Measurements from ENCODE around the gene ANKRD23. TPM values are rescaled to one million over a fixed set of nuclear protein-coding genes. Genes with fewer than 3 reads are reported as not detected.

The ANKRD23 gene
- total RNA-seq, 5 donors from 2014 or later (not counting 1 experiment from before 2014, with no cell fraction given): 10.1 to 19.5 (median 16.4) TPM

DNA sequence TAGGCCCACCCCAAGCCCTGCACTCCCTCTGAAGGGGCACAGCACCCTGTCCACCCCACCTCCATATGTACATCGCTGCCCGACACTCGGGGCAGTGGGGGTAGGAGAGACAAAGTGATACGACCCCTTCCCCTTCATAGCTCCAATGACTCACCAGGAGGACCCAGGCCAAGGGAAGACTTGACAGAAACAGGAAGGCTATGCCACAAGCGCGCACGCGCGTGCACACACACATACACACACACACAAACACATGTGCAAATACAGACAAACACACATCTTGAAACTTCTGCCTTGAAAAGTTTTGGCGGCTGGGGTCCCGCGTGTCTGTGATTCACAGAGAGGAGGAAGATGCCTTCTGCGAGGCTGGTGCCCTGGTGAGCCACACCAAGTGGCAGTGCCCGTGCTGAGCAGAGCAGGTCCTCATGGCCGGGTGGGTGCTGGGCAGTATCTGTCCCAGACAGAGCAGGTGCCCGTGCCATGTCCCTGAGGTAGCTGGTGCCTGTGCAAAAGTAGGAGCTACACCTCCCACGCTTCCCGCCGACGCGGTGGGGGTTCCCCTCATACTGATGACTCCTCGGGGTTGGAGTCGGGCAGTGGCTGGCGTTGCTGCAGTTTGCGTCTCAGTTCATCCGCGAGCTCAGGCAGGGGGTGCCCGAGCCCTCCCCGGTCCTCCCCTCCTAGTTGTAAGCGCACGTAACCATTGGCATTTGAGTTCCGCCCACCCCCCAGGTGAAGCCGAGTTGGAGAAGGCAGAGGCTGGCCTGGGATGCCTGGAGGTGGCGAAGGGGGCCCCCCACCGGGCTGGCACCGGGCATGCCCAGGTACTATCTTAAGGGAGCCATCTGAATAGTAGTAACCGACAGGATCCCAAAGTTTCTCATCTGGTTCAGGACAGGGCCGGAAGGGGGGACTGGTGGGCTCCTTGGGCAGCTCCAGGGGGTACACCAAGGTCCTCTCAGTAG, 16.5 kb upstream of the ANKRD23 start:
- DNase-seq: peak in 8 of 35 experiments; percentile 9 to 43 (median 26)
- Histone ChIP-seq H3K9me3 (no peaks in the 10 kb centered on the region), H3K4me1 (ENCODE audit: control insufficient read depth in 1 of 2, extremely low read depth in 1 of 2, insufficient read depth in 2 of 2, low read length in 2 of 2) (peaks cover 15 to 54% of the 10 kb centered on the region in 2 experiments), H3K27me3 (replicated peaks in 1 of 2; ENCODE audit: control insufficient read depth in 2 of 2, extremely low read depth in 1 of 2, insufficient read depth in 2 of 2, low read length in 1 of 2) (no peaks in the 10 kb centered on the region), H3K36me3 (ENCODE audit: control insufficient read depth in 2 of 2, extremely low read depth in 1 of 2, insufficient read depth in 1 of 2, low read length in 1 of 2) (peaks cover 15 to 42% of the 10 kb centered on the region in 2 donors), H3K4me3 (ENCODE audit: control insufficient read depth in 1 of 2, extremely low read depth in 1 of 2, low read length in 1 of 2) (no peak overlapping the region), H3K27ac (ENCODE audit: low read length) (no peak overlapping the region)
- Mint-ChIP-seq H3K27ac (peak overlapping the region; percentile 67 to 72), H3K27me3 (no peaks in the 10 kb centered on the region), H3K4me1 (peaks cover 38 to 46% (median 41%) of the 10 kb centered on the region in 3 donors), H3K36me3 (peaks cover 10% of the 10 kb centered on the region), H3K9me3 (no peaks in the 10 kb centered on the region), H3K4me3 (peak overlapping the region in 1 of 3 donors; percentile 80)
- ChIA-PET CTCF (interaction anchor here (0.8 to 1.6 kb wide), 2 partner anchors 10 to 91 kb away, joined by 3 to 7 read pairs; no protein-coding TSS in a partner anchor), POLR2A (no interaction called here)
- no peak for ATAC-seq (replicated peaks in 1 of 4)
- 69% methylated on average over 27 of the region's 38 CpGs for WGBS (ENCODE audit: insufficient coverage)

DNA sequence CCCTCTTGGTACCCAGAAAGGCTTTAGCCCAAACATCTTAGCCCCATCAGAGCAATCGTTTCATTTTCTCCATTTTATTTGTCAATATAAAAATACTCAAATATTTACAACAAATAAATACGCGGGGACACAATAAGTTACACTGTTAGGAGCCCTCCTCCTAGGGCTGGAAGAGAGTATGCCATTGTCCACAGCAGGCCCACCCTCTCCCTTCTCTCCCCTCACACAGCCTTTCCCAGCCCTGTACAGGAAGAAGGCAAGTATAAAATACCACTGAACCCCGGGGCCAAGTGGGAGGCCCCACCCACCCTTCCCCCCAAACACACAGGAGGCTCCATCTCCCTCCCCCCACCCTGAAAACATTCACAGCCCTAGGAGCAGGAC, 15.9 kb upstream of the ANKRD23 start:
- CTCF ChIA-PET: interaction anchor here in 1 of 2 donors (1.6 kb wide), 1 partner anchor 92 kb away, joined by 7 read pairs; no protein-coding TSS in a partner anchor
- H3K36me3 Mint-ChIP-seq: peaks cover 10% of the 10 kb centered on the region
- H3K27me3 Mint-ChIP-seq: no peaks in the 10 kb centered on the region
- POLR2A ChIA-PET: no interaction called here
- DNase-seq (no peak), ATAC-seq (replicated peaks in 1 of 4) (no peak)
- Histone ChIP-seq H3K4me1 (ENCODE audit: control insufficient read depth in 1 of 2, extremely low read depth in 1 of 2, insufficient read depth in 2 of 2, low read length in 2 of 2) (peaks cover 15 to 52% of the 10 kb centered on the region in 2 experiments), H3K36me3 (ENCODE audit: control insufficient read depth in 2 of 2, extremely low read depth in 1 of 2, insufficient read depth in 1 of 2, low read length in 1 of 2) (peaks cover 10 to 36% of the 10 kb centered on the region in 2 donors), H3K9me3 (no peaks in the 10 kb centered on the region), H3K27me3 (replicated peaks in 1 of 2; ENCODE audit: control insufficient read depth in 2 of 2, extremely low read depth in 1 of 2, insufficient read depth in 2 of 2, low read length in 1 of 2) (no peaks in the 10 kb centered on the region), H3K27ac (ENCODE audit: low read length) (no peak overlapping the region), H3K4me3 (ENCODE audit: control insufficient read depth in 1 of 2, extremely low read depth in 1 of 2, low read length in 1 of 2) (no peak overlapping the region)
- H3K4me3 Mint-ChIP-seq: peak overlapping the region; percentile 51 to 87 (median 80)
- WGBS (ENCODE audit: insufficient coverage): 74% methylated on average over 3 of the region's 4 CpGs
- peaks cover 42 to 50% (median 48%) of the 10 kb centered on the region in 3 donors for H3K4me1 Mint-ChIP-seq
- no peaks in the 10 kb centered on the region for H3K9me3 Mint-ChIP-seq
- peak overlapping the region; percentile 71 to 72 for H3K27ac Mint-ChIP-seq

DNA sequence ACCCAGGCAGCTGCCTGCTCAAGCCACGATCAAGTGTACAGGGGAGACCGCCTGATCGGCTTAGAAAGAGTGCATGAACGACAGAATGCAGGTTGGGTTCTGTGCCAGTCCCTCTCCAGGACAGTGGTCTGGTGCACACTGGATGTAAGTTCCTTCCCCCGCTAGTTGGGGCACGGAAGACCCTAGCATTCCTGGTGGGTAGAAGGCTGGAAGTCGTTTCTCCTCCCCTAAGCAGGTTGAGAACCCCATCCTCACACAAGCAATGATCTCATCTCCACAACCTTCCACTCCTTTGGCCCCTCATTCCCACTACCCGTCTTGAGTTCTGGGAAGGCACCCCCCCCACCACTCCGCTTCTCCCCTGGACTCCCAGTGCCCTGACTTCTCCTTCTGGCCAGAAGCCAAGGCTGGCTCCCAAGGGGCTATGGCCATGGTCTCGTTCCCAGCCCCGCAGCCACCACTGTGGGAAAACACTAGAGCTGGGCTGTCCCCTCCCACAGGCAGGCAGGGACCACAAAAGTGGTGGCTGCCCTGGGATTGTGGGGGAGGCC, 15.4 kb upstream of the ANKRD23 start:
- no peaks in the 10 kb centered on the region for H3K27me3 Mint-ChIP-seq
- H3K4me3 Mint-ChIP-seq: peak overlapping the region; percentile 66 to 87 (median 80)
- H3K9me3 Mint-ChIP-seq: no peaks in the 10 kb centered on the region
- ChIA-PET POLR2A (interaction anchor here in 1 of 2 donors (0.6 kb wide), 1 partner anchor 720 kb away, joined by 7 read pairs; no protein-coding TSS in a partner anchor), CTCF (interaction anchor here (0.6 to 1.8 kb wide), 3 partner anchors 55 to 102 kb away, joined by 3 to 19 read pairs (median 7); no protein-coding TSS in a partner anchor)
- no peaks in the 10 kb centered on the region for H3K27me3 ChIP-seq (replicated peaks in 1 of 2; ENCODE audit: control insufficient read depth in 2 of 2, extremely low read depth in 1 of 2, insufficient read depth in 2 of 2, low read length in 1 of 2)
- peaks cover 9 to 34% of the 10 kb centered on the region in 2 donors for H3K36me3 ChIP-seq (ENCODE audit: control insufficient read depth in 2 of 2, extremely low read depth in 1 of 2, insufficient read depth in 1 of 2, low read length in 1 of 2)
- WGBS (ENCODE audit: insufficient coverage): 85% methylated on average over 7 of the region's 11 CpGs
- H3K4me1 ChIP-seq (ENCODE audit: control insufficient read depth in 1 of 2, extremely low read depth in 1 of 2, insufficient read depth in 2 of 2, low read length in 2 of 2): peaks cover 15 to 50% of the 10 kb centered on the region in 2 experiments
- peak overlapping the region; percentile 71 to 72 for H3K27ac Mint-ChIP-seq
- ATAC-seq (replicated peaks in 1 of 4): no peak
- peaks cover 42 to 52% (median 50%) of the 10 kb centered on the region in 3 donors for H3K4me1 Mint-ChIP-seq
- H3K9me3 ChIP-seq: no peaks in the 10 kb centered on the region
- no peak overlapping the region for H3K4me3 ChIP-seq (ENCODE audit: control insufficient read depth in 1 of 2, extremely low read depth in 1 of 2, low read length in 1 of 2)
- H3K36me3 Mint-ChIP-seq: peaks cover 12% of the 10 kb centered on the region
- no peak overlapping the region for H3K27ac ChIP-seq (ENCODE audit: low read length)
- DNase-seq: no peak

DNA sequence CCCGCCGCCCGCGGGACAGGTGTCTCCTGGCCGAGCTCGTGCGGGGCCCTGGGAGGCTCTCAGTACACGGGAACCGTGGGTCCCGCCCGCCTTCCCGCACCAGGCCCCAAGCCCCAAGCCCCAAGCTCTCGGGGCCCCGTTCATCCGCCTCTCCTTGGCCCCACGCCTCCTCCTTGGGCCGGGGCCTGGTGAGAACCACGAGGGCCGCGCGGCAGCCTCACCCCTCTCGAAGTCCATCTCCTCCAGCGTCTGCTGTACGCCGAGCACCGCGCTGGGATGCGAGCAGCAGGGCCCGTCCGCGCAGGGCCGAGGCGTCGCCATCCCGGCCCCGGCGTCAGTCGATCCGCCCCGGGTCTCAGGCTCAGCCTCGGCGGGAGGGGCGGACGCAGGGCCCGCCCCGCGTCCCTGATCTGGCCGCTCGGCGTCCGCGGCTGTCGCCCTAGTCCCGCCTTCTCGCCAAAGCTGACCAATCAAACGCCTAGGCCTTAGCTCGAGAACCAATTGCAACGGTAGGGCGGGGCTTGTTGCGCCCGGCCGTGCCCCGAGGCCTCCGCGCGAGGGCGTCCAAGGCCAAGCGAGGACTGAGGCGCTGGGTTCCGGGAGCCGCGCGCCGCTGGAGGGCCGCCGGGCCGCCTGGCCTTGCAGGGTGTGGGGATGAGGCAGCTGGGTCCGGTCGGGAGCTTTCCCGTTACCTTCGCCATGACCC, 14.0 kb upstream of the ANKRD23 start, which contains the start of gene ANKRD39:
ANKRD39 (minus strand) TSS at position 350 of the 706 bp plus-strand sequence; CDS start at position 321, 29 bp downstream.
- CTCF ChIA-PET: interaction anchor here (0.6 to 3.3 kb wide), 33 partner anchors 10 to 591 kb away, joined by 3 to 49 read pairs (median 6); partner anchors contain the start of genes ANKRD23 (in 1 of the 2), ANKRD36 (in 1 of the 2), CIAO1 (in 1 of the 2) and CNNM3 (in 1 of the 2)
- peaks cover 16% of the 10 kb centered on the region for H3K36me3 Mint-ChIP-seq
- WGBS (ENCODE audit: insufficient coverage): under 1% methylated on average over 76 of the region's 81 CpGs

DNA sequence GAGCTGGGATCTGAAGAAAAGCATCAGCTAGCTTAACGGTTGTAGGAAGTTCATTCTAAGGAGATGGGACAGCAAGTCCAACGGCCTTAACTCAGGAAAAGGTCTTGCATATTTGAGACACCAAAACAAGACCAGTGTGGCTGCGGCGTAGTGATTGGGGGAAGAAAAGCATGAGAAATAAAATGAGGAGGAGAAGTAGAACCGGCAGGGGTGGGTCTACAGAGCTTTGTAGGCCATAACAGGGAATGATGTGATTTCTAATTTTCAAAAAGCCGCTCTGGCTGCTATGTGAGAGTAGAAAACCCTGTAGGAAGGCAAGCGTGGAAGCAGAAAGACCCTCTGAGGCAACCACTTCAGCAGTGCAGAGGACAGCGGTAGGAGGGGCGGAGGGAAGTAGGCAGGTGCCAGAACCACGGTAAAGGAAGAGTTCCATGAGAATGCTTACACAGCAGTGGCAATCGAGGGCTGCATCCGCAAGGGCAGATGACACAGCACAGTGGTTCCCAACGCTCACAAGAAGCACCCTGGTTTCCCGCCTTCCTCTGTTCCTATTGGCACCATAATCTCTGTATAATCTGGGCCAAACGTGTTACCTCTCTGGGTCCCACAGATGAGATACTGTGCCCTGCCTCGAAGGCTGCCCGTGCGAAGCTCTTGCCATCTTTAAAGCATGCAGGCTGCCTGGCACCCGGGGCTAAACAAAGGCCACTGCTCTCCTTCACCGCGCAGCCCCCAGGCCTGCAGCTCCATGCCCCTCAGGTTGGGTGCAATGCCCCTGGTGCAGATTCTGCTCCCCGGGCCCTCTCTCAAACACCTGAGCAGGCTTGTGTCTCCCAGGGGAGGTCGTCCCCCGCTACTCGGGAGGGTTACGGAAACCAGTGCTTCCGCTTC, 13.2 kb upstream of the ANKRD23 start:
- POLR2A ChIA-PET: interaction anchor here (0.8 to 1.5 kb wide), 2 partner anchors 106 kb away, joined by 3 to 9 read pairs; no protein-coding TSS in a partner anchor
- Mint-ChIP-seq H3K9me3 (no peaks in the 10 kb centered on the region), H3K4me3 (peak overlapping the region; percentile 80 to 87 (median 81)), H3K4me1 (peaks cover 39 to 47% (median 45%) of the 10 kb centered on the region in 3 donors), H3K36me3 (peaks cover 19% of the 10 kb centered on the region), H3K27ac (peak overlapping the region; percentile 76 to 77), H3K27me3 (no peaks in the 10 kb centered on the region)
- H3K9me3 ChIP-seq: no peaks in the 10 kb centered on the region
- DNase-seq: peak in 6 of 35 experiments; percentile 10 to 52 (median 26)
- 15% methylated on average over 27 of the region's 27 CpGs for WGBS (ENCODE audit: insufficient coverage)
- H3K27ac ChIP-seq (ENCODE audit: low read length): peak overlapping the region; percentile 64
- peak overlapping the region; percentile 62 to 95 for H3K4me3 ChIP-seq (ENCODE audit: control insufficient read depth in 1 of 2, extremely low read depth in 1 of 2, low read length in 1 of 2)
- ATAC-seq (replicated peaks in 1 of 4): peak in 3 of 4 experiments; percentile 2 to 22 (median 20)
- H3K36me3 ChIP-seq (ENCODE audit: control insufficient read depth in 2 of 2, extremely low read depth in 1 of 2, insufficient read depth in 1 of 2, low read length in 1 of 2): peaks cover 10 to 39% of the 10 kb centered on the region in 2 donors
- H3K27me3 ChIP-seq (replicated peaks in 1 of 2; ENCODE audit: control insufficient read depth in 2 of 2, extremely low read depth in 1 of 2, insufficient read depth in 2 of 2, low read length in 1 of 2): no peaks in the 10 kb centered on the region
- CTCF ChIA-PET: interaction anchor here (0.6 to 3.3 kb wide), 31 partner anchors 11 to 591 kb away, joined by 3 to 49 read pairs (median 6); partner anchors contain the start of genes ANKRD23 (in 1 of the 2), ANKRD36 (in 1 of the 2), CIAO1 (in 1 of the 2) and CNNM3 (in 1 of the 2)
- peaks cover 15 to 48% of the 10 kb centered on the region in 2 experiments for H3K4me1 ChIP-seq (ENCODE audit: control insufficient read depth in 1 of 2, extremely low read depth in 1 of 2, insufficient read depth in 2 of 2, low read length in 2 of 2)

More for the DNA sequence above, 14.0 kb upstream of the ANKRD23 start, which contains the start of gene ANKRD39:
- H3K36me3 ChIP-seq (ENCODE audit: control insufficient read depth in 2 of 2, extremely low read depth in 1 of 2, insufficient read depth in 1 of 2, low read length in 1 of 2): peaks cover 5 to 32% of the 10 kb centered on the region in 2 donors
- Mint-ChIP-seq H3K4me1 (peaks cover 42 to 49% (median 45%) of the 10 kb centered on the region in 3 donors), H3K4me3 (peak within 1 kb of the TSS; percentile 80 to 87 (median 81)), H3K27me3 (no peaks in the 10 kb centered on the region), H3K27ac (peak within 1 kb of the TSS; percentile 76 to 83), H3K9me3 (no peaks in the 10 kb centered on the region)
- POLR2A ChIA-PET: interaction anchor here (0.8 to 1.5 kb wide), 3 partner anchors 13 to 105 kb away, joined by 3 to 9 read pairs (median 3); no protein-coding TSS in a partner anchor
- ATAC-seq (replicated peaks in 1 of 4) (peak; percentile 91 to 94 (median 92)), DNase-seq (peak; percentile 93 to 100 (median 97))
- H3K4me3 ChIP-seq (ENCODE audit: control insufficient read depth in 1 of 2, extremely low read depth in 1 of 2, low read length in 1 of 2): peak within 1 kb of the TSS; percentile 62 to 95
- H3K27ac ChIP-seq (ENCODE audit: low read length): peak within 1 kb of the TSS; percentile 64
- peaks cover 15 to 48% of the 10 kb centered on the region in 2 experiments for H3K4me1 ChIP-seq (ENCODE audit: control insufficient read depth in 1 of 2, extremely low read depth in 1 of 2, insufficient read depth in 2 of 2, low read length in 2 of 2)
- no peaks in the 10 kb centered on the region for H3K9me3 ChIP-seq
- no peaks in the 10 kb centered on the region for H3K27me3 ChIP-seq (replicated peaks in 1 of 2; ENCODE audit: control insufficient read depth in 2 of 2, extremely low read depth in 1 of 2, insufficient read depth in 2 of 2, low read length in 1 of 2)
